Trophoblast cell (in vitro differentiated cells and primary cell): ENCODE measurements around the gene BACH2.

ENCODE experiments used
- DNase-seq, 2 donors: peaks; one replicate each; pipeline ENCODE4 v3.0.0-alpha.2; 2016
- H2AFZ ChIP-seq: 2 replicates; pipeline ENCODE4 v1.6.1; 2013; ENCODE audit warnings: low read length, moderate library complexity, mild to moderate bottlenecking; ENCODE audit not compliant: insufficient read depth, poor library complexity
- H2AK5ac ChIP-seq: 2 replicates; pipeline ENCODE4 v1.6.1; 2013; ENCODE audit warnings: mild to moderate bottlenecking, low read length
- H2BK120ac ChIP-seq: 2 replicates; pipeline ENCODE4 v1.6.1; 2013; ENCODE audit warnings: low read length, mild to moderate bottlenecking, moderate library complexity; ENCODE audit not compliant: insufficient read depth, poor library complexity
- H2BK12ac ChIP-seq: 2 replicates; pipeline ENCODE4 v1.6.1; 2013; ENCODE audit warnings: mild to moderate bottlenecking, low read length, moderate library complexity
- H2BK5ac ChIP-seq: 2 replicates; pipeline ENCODE4 v1.6.1; 2013; ENCODE audit warnings: low read length, low read depth, moderate library complexity, mild to moderate bottlenecking; ENCODE audit not compliant: poor library complexity
- H3K14ac ChIP-seq: 2 replicates; pipeline ENCODE4 v1.6.1; 2013; ENCODE audit warnings: mild to moderate bottlenecking, low read length
- H3K18ac ChIP-seq: 2 replicates; pipeline ENCODE4 v1.6.1; 2013; ENCODE audit warnings: mild to moderate bottlenecking, low read length
- H3K23ac ChIP-seq: 2 replicates; pipeline ENCODE4 v1.6.1; 2013; ENCODE audit warnings: low read length
- H3K27ac ChIP-seq: 2 replicates; pipeline ENCODE4 v1.5.1; 2013; ENCODE audit warnings: low read depth, mild to moderate bottlenecking, inconsistent platforms, low read length, moderate library complexity
- H3K27me3 ChIP-seq: 2 replicates; pipeline ENCODE4 v1.6.1; 2013; ENCODE audit warnings: inconsistent platforms, mild to moderate bottlenecking, low read length, moderate library complexity; ENCODE audit not compliant: insufficient read depth
- H3K36me3 ChIP-seq, 2 experiments: 1 replicate in 1 of 2; 2 replicates in 1 of 2; pipeline ENCODE4 v1.6.1; 2013; ENCODE audit warnings: low read length in 2 of 2, mild to moderate bottlenecking in 2 of 2, moderate library complexity in 1 of 2; ENCODE audit not compliant: insufficient read depth in 2 of 2, control insufficient read depth in 1 of 2
- H3K4ac ChIP-seq: 2 replicates; pipeline ENCODE4 v1.6.1; 2013; ENCODE audit warnings: low read depth, mild to moderate bottlenecking, low read length, moderate library complexity
- H3K4me1 ChIP-seq, 2 experiments: 1 replicate in 1 of 2; 2 replicates in 1 of 2; pipeline ENCODE4 v1.6.1; 2013; ENCODE audit warnings: low read length in 2 of 2, mild to moderate bottlenecking in 2 of 2, moderate library complexity in 1 of 2; ENCODE audit not compliant: insufficient read depth in 2 of 2, control insufficient read depth in 1 of 2
- H3K4me2 ChIP-seq: 2 replicates; pipeline ENCODE4 v1.6.1; 2013; ENCODE audit warnings: inconsistent platforms, mild to moderate bottlenecking, low read length, moderate library complexity
- H3K4me3 ChIP-seq: 2 replicates; pipeline ENCODE4 v1.5.1; 2013; ENCODE audit warnings: mild to moderate bottlenecking, low read depth, low read length, inconsistent platforms
- H3K79me1 ChIP-seq: one replicate; pipeline ENCODE4 v1.6.1; 2013; ENCODE audit warnings: low read length
- H3K79me2 ChIP-seq: 2 replicates; pipeline ENCODE4 v1.6.1; 2013; ENCODE audit warnings: low read length, mild to moderate bottlenecking; ENCODE audit not compliant: control insufficient read depth, insufficient read depth, poor library complexity
- H3K9ac ChIP-seq: 2 replicates; pipeline ENCODE4 v1.6.1; 2013; ENCODE audit warnings: mild to moderate bottlenecking, low read length
- H3K9me3 ChIP-seq: 2 replicates; pipeline ENCODE4 v1.6.1; 2013; ENCODE audit warnings: low read depth, mild to moderate bottlenecking, control low read depth, inconsistent platforms, low read length; ENCODE audit not compliant: insufficient read depth
- H4K12ac ChIP-seq: 2 replicates; pipeline ENCODE4 v1.6.1; 2013; ENCODE audit warnings: low read depth, mild to moderate bottlenecking, low read length, moderate library complexity
- H4K8ac ChIP-seq: 2 replicates; pipeline ENCODE4 v1.6.1; 2013; ENCODE audit warnings: low read depth, mild to moderate bottlenecking, low read length, moderate library complexity
- H4K91ac ChIP-seq: one replicate; pipeline ENCODE4 v1.6.1; 2013; ENCODE audit warnings: low read depth, mild to moderate bottlenecking, low read length, moderate library complexity
- whole genome bisulfite sequencing: extraction: QIAGEN DNeasy Blood & Tissue Kit; methylation state at CpG from one replicate; pipeline ENCODE4 v1.1.7; 2013; ENCODE audit warnings: missing lambda C conversion rate; ENCODE audit not compliant: insufficient read length, insufficient coverage; ENCODE audit errors: extremely low coverage; 5-methylcytosine and 5-hydroxymethylcytosine counted together

The BACH2 gene

GRCh38 chr6:89954721-89955148 lies 341.9 kb downstream of the BACH2 start:
- H4K8ac ChIP-seq, result no peak overlapping the region
- no peaks in the 10 kb centered on the region for H3K9me3 ChIP-seq
- H3K4me2 ChIP-seq, result no peak overlapping the region
- no peak overlapping the region for H3K27ac ChIP-seq
- no peak overlapping the region for H3K18ac ChIP-seq
- H3K36me3 ChIP-seq, result peaks cover 5 to 18% of the 10 kb centered on the region in 2 experiments
- no peak overlapping the region for H2AK5ac ChIP-seq
- H3K27me3 ChIP-seq, result no peaks in the 10 kb centered on the region
- H2BK120ac ChIP-seq, result no peak overlapping the region
- H3K79me2 ChIP-seq, result no peaks in the 10 kb centered on the region
- no peak overlapping the region for H4K91ac ChIP-seq
- no peak overlapping the region for H4K12ac ChIP-seq
- no peak overlapping the region for H3K23ac ChIP-seq
- no peak overlapping the region for H2BK12ac ChIP-seq
- no peak overlapping the region for H3K14ac ChIP-seq
- WGBS, result no CpG with 5 or more reads among the region's 1 CpG
- H3K79me1 ChIP-seq, result no peaks in the 10 kb centered on the region
- H2BK5ac ChIP-seq, result no peak overlapping the region
- peak; percentile 8 to 52 for DNase-seq
- H3K4me1 ChIP-seq, result peaks cover 3 to 6% of the 10 kb centered on the region in 2 experiments
- H3K4me3 ChIP-seq, result no peak overlapping the region
- no peak overlapping the region for H3K9ac ChIP-seq
- no peak overlapping the region for H3K4ac ChIP-seq
- H2AFZ ChIP-seq, result no peak overlapping the region

DNA sequence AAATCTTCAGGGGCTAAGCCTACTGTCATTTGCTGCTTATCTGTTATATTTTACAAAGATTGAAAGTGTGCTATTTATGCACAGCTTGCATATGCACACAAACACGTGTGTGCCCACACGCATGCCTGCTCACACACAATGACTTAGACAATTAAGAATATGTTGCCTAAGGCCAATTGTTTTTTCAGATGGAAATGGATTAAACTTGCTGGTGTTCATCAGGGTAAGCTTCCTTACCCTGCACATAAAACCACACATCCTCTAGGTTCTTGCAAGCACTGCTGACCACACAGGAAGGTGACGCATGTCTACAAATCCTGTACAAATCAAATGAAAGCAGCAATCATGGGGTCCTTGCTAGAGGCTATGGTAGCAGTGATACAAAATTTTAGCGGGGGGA lies 344.0 kb downstream of the BACH2 start:
- no CpG with 5 or more reads among the region's 4 CpGs for WGBS

GRCh38 chr6:89952105-89952671 lies 344.5 kb downstream of the BACH2 start:
- no peaks in the 10 kb centered on the region for H3K27me3 ChIP-seq
- no peak overlapping the region for H4K8ac ChIP-seq
- no peaks in the 10 kb centered on the region for H3K9me3 ChIP-seq
- no peak overlapping the region for H2AFZ ChIP-seq
- peaks cover 3 to 6% of the 10 kb centered on the region in 2 experiments for H3K4me1 ChIP-seq
- H3K23ac ChIP-seq, result no peak overlapping the region
- H3K27ac ChIP-seq, result no peak overlapping the region
- WGBS, result no CpG with 5 or more reads among the region's 6 CpGs
- H2BK5ac ChIP-seq, result no peak overlapping the region
- no peak overlapping the region for H4K12ac ChIP-seq
- no peak overlapping the region for H2BK12ac ChIP-seq
- H3K14ac ChIP-seq, result no peak overlapping the region
- no peak overlapping the region for H3K4ac ChIP-seq
- H2BK120ac ChIP-seq, result no peak overlapping the region
- H3K4me2 ChIP-seq, result no peak overlapping the region
- peaks cover 6 to 22% of the 10 kb centered on the region in 2 experiments for H3K36me3 ChIP-seq
- DNase-seq, result no peak
- H3K79me2 ChIP-seq, result no peaks in the 10 kb centered on the region
- no peak overlapping the region for H4K91ac ChIP-seq
- H3K9ac ChIP-seq, result no peak overlapping the region
- H3K4me3 ChIP-seq, result no peak overlapping the region
- H2AK5ac ChIP-seq, result no peak overlapping the region
- no peaks in the 10 kb centered on the region for H3K79me1 ChIP-seq
- H3K18ac ChIP-seq, result no peak overlapping the region

More for the DNA sequence above, 344.0 kb downstream of the BACH2 start:
- no peak overlapping the region for H4K8ac ChIP-seq
- peaks cover 6 to 22% of the 10 kb centered on the region in 2 experiments for H3K36me3 ChIP-seq
- peaks cover 3 to 6% of the 10 kb centered on the region in 2 experiments for H3K4me1 ChIP-seq
- no peak overlapping the region for H2BK120ac ChIP-seq
- no peak overlapping the region for H4K91ac ChIP-seq
- H3K18ac ChIP-seq, result no peak overlapping the region
- no peak overlapping the region for H3K27ac ChIP-seq
- H3K9me3 ChIP-seq, result no peaks in the 10 kb centered on the region
- H2BK5ac ChIP-seq, result no peak overlapping the region
- no peaks in the 10 kb centered on the region for H3K79me2 ChIP-seq
- H2AFZ ChIP-seq, result no peak overlapping the region
- no peak overlapping the region for H3K4ac ChIP-seq
- H2BK12ac ChIP-seq, result no peak overlapping the region
- peak in 1 of 2 donors; percentile 25 for DNase-seq
- H2AK5ac ChIP-seq, result no peak overlapping the region
- no peak overlapping the region for H3K4me2 ChIP-seq
- no peak overlapping the region for H3K14ac ChIP-seq
- H4K12ac ChIP-seq, result no peak overlapping the region
- no peaks in the 10 kb centered on the region for H3K79me1 ChIP-seq
- H3K27me3 ChIP-seq, result no peaks in the 10 kb centered on the region
- H3K4me3 ChIP-seq, result no peak overlapping the region
- no peak overlapping the region for H3K9ac ChIP-seq
- H3K23ac ChIP-seq, result no peak overlapping the region

- Histone ChIP-seq H4K91ac (no peak overlapping the region), H3K4me1 (peaks cover 3 to 6% of the 10 kb centered on the region in 2 experiments), H3K23ac (no peak overlapping the region), H3K9me3 (no peaks in the 10 kb centered on the region), H3K9ac (no peak overlapping the region), H3K27me3 (no peaks in the 10 kb centered on the region), H3K14ac (no peak overlapping the region), H3K4me2 (no peak overlapping the region), H3K79me2 (no peaks in the 10 kb centered on the region), H2BK12ac (no peak overlapping the region), H2BK120ac (no peak overlapping the region), H3K4me3 (no peak overlapping the region), H2BK5ac (no peak overlapping the region), H3K18ac (no peak overlapping the region), H2AK5ac (no peak overlapping the region), H3K4ac (no peak overlapping the region), H4K12ac (no peak overlapping the region), H2AFZ (no peak overlapping the region), H3K36me3 (peaks cover 6 to 22% of the 10 kb centered on the region in 2 experiments), H3K79me1 (no peaks in the 10 kb centered on the region), H4K8ac (no peak overlapping the region), H3K27ac (no peak overlapping the region)
- WGBS, result no CpG with 5 or more reads among the region's 15 CpGs
- no peak for DNase-seq
Observed at GRCh38 chr6:89951574-89952104, 345.0 kb downstream of the BACH2 start.
